Activated gamma-delta T cell treated with Interleukin-2 at 50 U/mL for 16 hours (primary cell): ENCODE results near the gene LIX1L.

Experiments
- DNase-seq: peaks from one replicate; pipeline ENCODE4 v3.0.0-alpha.2; 2020

LIX1L gene

GRCh38 chr1:145985129-145985501 is 27.3 kb upstream of the LIX1L start:
- no peak for DNase-seq

- no peak for DNase-seq
These were observed 26.4 kb upstream of the LIX1L start for GRCh38 chr1:145983960-145984830.

- no peak for DNase-seq
These were observed 25.4 kb upstream of the LIX1L start for GRCh38 chr1:145983206-145983675.

GRCh38 chr1:145982010-145982723 is 24.4 kb upstream of the LIX1L start:
- no peak for DNase-seq

GRCh38 chr1:145980457-145980994 is 22.7 kb upstream of the LIX1L start:
- no peak for DNase-seq

GRCh38 chr1:145979746-145980456 is 22.1 kb upstream of the LIX1L start:
- DNase-seq, result no peak

- peak; percentile 67 for DNase-seq
These were observed 21.3 kb upstream of the LIX1L start for GRCh38 chr1:145978854-145979745.

GRCh38 chr1:145978471-145978853 is 20.6 kb upstream of the LIX1L start:
- DNase-seq, result no peak

GRCh38 chr1:145977486-145978470 is 20.0 kb upstream of the LIX1L start:
- peak; percentile 72 for DNase-seq

GRCh38 chr1:145977016-145977415 is 19.2 kb upstream of the LIX1L start:
- no peak for DNase-seq

GRCh38 chr1:145975216-145975615 is 17.4 kb upstream of the LIX1L start:
- DNase-seq, result no peak

- no peak for DNase-seq
These were observed 16.9 kb upstream of the LIX1L start for GRCh38 chr1:145974721-145975120.

GRCh38 chr1:145972580-145972979 is 14.8 kb upstream of the LIX1L start:
- DNase-seq, result no peak

GRCh38 chr1:145967288-145967687 is 9.5 kb upstream of the LIX1L start:
- DNase-seq, result no peak

- DNase-seq, result no peak
These were observed 7.4 kb upstream of the LIX1L start for GRCh38 chr1:145965119-145965744.

- peak; percentile 91 for DNase-seq
These were observed 6.7 kb upstream of the LIX1L start, which contains the start of the genes ANKRD34A and POLR3GL for GRCh38 chr1:145964328-145965118. Gene ANKRD34A, minus strand, starts transcription at chr1:145964575. Its CDS starts 2,816 bp downstream, at chr1:145961759. Gene POLR3GL, plus strand, starts transcription at chr1:145964690. Its CDS starts 10,176 bp downstream, at chr1:145974866.

GRCh38 chr1:145963265-145964019 is 5.6 kb upstream of the LIX1L start:
- no peak for DNase-seq
